Skin epidermis (tissue), 12 donors: ENCODE measurements around the gene BCL7C.
A peak's percentile ranks its signal among the peaks of the same experiment; 100 is the strongest.
"Not testable (repeated sequence)": the region's sequence is repeated elsewhere in the genome, so short reads cannot be mapped to it uniquely, and the experiment has no call there.

ENCODE experiments used
- H3K27ac ChIP-seq, 21 experiments: fragments of 200-600 bp; sonication (generic) in 11 of 21; one replicate each; pipeline ENCODE4 v1.5.0; 2020; ENCODE audit warnings: mild to moderate bottlenecking in 3 of 21, inconsistent platforms in 2 of 21, moderate library complexity in 2 of 21
- H3K4me3 ChIP-seq, 7 experiments: fragments of 200-600 bp; sonication (generic) in 2 of 7; one replicate each; pipeline ENCODE4 v1.5.0; 2020; ENCODE audit warnings: inconsistent platforms in 2 of 7, mild to moderate bottlenecking in 2 of 7, moderate library complexity in 1 of 7

BCL7C gene

DNA sequence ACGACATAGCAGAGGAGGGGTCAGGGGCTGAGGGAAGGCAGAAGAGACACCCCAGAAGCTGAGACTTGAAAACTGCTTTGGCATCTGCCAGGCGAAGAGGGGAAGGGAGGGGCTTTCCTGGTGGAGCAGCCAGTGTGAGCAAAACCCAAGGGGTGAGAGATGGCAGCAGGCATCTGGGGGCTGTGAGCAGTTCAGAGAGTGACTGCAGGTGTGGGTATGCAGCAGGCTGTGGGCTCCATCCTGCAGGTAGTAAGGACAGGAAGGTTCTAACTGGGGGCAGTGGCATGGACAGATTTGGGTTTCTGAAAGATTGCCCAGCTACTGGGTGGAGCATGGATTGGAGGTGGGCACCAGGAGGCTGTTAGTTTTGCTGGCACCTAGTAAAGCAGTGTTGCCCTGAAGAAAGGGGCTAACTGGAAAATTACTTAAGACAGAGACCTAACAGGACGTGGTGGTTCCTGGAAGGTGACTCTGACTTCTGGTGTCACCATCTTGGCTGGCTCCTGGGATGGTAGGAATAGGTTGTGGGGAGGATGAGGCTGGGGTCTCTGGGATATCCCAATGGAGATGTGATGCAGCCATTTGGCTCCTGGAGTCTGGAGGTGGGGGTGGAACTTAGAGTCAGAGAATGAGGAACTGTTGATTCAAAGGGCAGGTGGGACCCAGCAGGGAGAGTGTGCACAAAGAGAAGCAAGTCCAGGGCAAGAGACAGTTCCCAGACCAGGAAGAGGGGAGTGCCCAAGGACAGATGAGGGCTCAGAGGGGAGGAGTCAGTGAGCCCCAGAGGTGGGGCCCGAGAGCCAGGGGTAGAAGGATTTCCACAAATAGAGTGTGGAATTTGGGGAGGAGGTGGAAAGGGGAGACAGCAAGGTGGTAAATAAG lies 11.2 kb downstream of the BCL7C start:
- H3K4me3 ChIP-seq = no peak overlapping the region
- H3K27ac ChIP-seq = peak overlapping the region in 1 of 21 experiments; percentile 26

DNA sequence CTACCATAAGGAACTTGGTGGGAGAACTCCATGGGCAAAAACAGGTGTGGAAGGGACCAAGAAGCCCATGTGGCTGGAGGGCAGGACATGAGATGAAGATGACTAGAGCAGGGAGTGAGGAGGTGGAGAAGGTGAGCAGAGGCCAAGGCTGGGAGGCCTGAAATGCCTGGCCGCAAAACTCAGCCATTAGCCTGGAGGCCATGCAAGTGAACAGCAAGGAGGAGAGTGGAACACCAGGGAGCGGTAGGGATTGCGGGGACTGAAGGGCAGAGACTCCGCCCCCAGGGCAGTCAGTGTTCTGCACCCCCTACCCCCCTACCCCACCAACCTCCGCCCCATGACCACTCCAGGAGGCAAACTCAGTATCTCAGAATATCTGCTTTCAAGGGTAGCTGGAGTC lies 17.0 kb downstream of the BCL7C start:
- peak overlapping the region in 20 of 21 experiments; percentile 17 to 98 (median 92) for H3K27ac ChIP-seq
- H3K4me3 ChIP-seq = peak overlapping the region in 4 of 7 experiments; percentile 70 to 91 (median 80)

DNA sequence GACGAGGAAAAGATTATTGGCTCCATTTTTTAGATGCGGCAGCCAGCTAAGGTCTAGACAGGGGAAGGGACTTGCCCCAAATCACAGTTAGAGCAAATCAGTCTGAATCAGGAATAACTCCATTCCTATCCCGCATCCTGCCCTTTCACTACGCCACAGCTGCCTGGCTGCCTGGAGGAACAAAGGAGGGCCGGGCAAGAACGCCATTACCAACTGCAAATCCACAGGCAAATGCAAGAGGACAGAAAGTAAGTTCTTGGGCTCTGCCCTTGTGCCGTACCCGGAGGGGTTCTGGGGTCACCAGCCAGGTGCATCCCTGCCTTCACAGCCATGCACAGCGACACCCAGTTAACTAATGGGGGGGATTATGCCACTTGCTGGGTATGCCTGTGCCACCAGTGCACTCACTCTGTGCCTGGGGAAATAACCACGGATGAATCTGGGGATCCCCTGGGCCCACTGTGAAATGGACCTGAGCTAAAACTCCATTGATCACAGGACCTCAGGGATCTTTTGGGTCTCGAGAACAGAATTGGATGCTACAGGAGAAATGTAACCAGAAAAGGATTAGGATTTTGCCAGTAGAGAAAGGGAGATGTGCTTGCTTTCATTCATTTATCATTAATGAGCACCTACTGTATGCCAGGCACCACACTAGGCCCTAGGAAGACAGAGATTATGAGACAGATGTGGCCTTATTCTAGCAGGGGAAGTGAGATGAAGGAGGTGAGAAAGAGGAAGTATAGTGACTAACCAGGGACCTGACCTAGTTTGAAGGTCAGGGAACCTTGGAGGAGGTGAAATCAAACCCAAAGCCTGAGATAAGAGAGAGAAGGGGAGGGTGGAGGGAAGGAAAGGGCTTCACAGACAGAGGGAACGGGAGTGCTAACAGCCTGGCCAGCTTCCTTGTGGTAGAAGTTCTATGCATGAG lies 17.7 kb downstream of the BCL7C start:
- Histone ChIP-seq H3K4me3 (peak overlapping the region; percentile 63 to 91 (median 74)), H3K27ac (peak overlapping the region in 20 of 21 experiments; percentile 78 to 98 (median 92))

DNA sequence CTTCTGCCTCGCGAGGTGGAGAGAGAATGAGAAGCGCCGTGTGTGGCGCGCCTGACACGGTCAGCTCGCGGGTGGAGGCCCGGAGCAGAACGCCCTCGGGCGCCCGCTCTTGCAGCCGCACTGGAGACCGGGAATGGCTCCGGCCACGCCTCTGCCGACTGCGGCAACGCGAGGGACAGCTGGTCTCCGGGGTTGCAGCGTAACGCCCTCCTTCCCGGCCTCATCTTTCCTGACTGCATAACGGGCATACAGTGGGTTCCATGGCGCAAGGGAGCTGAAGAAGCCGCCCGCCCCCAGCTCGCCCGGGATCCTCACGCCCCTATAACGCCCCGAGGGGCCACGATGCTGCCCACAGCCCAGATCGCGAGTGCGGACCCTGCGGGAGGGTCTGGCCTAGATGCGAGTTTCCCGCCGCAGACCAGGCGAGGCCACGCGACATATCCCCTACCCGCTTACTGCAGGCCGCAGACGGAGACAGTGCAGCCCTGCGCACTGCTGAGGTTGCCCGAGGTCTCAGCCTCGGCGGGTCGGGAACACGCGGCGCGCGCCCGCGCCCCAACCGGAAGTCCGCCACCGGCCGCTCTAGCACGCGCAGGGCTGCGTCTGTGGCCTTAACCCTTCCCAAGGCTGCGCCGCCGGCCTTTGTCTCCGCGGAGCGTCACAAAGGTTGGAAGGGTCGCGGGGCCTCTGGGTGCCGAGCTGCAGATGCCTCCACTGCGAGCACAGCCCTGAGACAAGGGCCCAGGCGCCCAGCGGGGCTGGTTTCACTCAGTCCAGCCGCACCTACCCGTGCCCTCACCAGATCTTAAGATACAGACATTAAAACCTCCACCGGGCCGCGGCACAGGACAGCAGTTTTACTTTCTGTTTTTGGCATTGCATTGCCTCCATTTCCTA lies 18.8 kb downstream of the BCL7C start:
- Histone ChIP-seq H3K27ac (peak overlapping the region; percentile 68 to 98 (median 92)), H3K4me3 (peak overlapping the region; percentile 63 to 91 (median 74))

DNA sequence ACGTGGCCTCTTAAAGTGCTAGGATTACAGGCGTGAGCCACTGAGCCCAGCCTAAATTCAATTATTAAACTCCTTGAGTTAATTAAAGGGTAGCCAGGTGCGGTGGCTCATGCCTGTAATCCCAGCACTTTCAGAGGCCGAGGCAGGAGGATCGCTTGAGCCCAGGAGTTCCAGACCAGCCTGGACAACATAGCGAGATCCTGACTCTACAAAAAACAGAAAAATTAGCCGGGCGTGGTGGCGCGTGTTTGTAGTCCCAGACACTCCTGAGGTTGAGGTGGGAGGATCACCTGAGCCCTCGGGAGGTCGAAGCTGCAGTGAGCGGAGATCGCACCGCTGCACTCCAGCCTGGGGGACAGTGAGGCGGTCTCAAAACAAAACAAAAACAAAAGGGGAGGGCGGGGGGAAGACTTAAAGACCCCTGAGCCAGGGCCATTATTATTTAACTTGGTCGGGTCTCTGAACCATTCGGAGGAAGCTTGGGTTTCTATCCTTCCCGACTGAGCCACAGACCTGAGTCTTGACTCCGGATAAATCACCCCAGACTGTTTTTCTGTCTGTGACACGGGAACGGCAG lies 19.5 kb downstream of the BCL7C start:
- H3K27ac ChIP-seq = peak overlapping the region in 20 of 21 experiments; percentile 78 to 98 (median 92)

DNA sequence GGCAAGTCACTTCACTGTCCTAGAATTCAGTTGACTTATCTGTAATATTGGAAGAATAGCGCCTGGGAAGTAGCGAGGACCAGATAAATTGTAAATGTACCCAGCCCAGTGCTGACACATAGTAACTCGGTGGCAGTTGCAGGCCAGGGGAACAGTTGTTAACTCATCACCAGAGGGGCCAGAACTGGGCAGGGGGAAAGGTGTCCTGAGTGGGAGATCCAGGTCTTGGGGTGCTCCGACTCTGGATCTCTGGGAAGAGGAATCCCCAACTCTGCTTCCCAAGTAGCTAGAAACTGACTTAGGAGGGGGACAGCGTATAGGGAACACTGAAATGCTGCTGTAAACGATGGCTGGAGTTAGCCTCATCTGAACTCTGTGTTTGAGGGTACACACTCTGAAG lies 23.0 kb downstream of the BCL7C start:
- Histone ChIP-seq H3K4me3 (no peak overlapping the region), H3K27ac (no peak overlapping the region)

More for the DNA sequence above, 19.5 kb downstream of the BCL7C start:
- peak overlapping the region; percentile 63 to 91 (median 74) for H3K4me3 ChIP-seq

DNA sequence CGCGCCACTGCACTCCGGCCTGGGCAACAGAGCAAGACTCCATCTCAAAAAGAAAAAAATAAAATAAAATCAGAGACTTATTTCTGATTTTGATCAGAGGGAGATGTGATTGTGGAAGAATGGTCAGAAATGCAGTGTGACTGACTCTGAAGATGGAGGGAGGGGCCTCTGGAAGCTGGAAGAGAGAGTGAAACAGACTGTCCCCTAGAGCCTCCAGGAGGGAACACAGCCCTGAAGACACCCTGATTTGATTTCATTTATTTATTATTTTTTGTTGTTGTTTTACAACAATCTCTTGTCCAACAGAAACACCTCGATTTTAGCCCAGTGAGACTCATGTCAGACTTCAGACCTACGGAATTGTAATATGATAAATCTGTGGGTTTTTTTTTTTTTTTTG lies 26.1 kb downstream of the BCL7C start:
- no peak overlapping the region for H3K4me3 ChIP-seq
- H3K27ac ChIP-seq = no peak overlapping the region

DNA sequence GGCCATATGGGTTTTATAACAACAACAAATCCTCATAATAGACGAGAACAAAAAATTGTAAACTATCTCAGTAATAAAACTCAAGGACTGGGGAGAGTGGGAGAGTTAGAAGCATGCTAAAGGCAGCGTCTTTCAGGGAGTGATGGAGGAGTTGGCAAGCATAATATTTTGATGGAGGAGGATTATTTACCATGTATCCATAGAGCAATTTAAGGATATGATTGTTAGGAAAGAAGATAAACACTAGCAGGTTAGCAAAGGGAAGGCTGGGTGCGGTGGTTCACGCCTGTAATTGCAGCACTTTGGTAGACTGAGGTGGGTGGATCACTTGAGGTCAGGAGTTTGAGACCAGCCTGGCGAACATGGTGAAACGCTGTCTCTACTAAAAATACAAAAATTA lies 27.8 kb downstream of the BCL7C start:
- Histone ChIP-seq H3K4me3 (no peak overlapping the region), H3K27ac (no peak overlapping the region)

DNA sequence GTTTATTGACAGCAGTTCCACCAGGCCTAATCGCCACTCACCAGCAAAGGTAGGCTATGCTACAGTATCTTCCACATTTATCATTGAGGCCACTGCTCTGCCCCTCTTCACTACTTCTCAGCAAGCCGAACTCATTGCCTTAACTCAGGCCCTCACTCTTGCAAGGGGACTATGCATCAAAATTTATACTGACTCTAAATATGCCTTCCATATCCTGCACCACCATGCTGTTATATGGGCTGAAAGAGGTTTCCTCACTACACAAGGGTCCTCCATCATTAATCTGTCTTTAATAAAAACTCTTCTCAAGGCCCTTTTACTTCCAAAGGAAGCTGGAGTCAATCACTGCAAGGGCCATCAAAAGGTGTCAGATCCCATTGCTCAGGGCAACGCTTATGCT lies 30.7 kb downstream of the BCL7C start:
- H3K4me3 ChIP-seq, H3K27ac ChIP-seq: not testable (repeated sequence)

DNA sequence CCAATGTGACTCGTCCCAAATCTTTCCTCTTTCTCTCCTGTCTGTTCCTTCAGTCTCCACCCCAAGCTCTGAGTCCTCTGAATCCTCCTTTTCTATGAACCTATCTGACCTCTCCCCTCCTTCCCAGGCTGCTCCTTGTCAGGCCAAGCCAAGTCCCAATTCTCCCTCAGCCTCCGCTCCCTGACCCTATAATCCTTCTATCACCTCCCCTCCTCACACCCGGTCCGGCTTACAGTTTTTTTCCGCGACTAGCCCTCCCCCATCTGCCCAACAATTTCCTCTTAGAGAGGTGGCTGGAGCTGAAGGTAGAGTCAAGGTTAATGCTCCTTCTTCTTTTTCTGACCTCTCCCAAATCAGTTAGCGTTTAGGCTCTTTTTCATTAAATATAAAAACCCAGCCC lies 33.1 kb downstream of the BCL7C start:
- not testable (repeated sequence) for H3K4me3 ChIP-seq, H3K27ac ChIP-seq

DNA sequence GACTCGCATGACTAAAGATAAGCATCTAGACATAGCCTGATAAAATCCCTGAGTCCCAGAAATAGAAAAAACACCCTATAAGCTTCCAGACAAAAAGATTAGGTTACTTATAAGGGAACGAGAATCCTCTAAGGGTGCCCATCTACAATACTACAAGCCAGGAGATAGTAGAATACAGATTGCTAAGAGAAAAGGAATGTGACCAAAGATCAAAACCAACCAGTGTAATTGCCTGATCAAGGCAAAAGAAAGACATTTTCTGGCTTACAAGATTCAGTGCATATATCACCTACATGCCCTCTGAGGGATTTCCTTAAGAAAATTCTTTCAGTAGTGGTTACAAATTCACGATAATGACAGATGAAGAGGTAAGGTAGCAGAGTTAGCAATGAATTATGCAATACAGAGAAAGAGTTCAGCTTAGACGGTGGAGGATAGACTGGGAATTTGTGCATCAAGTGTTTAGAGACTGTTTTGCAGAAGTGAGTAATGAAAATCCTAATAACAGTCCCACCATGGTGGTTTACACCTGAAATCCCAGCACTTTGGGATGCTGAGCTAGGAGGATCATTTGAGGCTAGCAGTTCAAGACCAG lies 35.0 kb downstream of the BCL7C start:
- Histone ChIP-seq H3K27ac (no peak overlapping the region), H3K4me3 (no peak overlapping the region)

DNA sequence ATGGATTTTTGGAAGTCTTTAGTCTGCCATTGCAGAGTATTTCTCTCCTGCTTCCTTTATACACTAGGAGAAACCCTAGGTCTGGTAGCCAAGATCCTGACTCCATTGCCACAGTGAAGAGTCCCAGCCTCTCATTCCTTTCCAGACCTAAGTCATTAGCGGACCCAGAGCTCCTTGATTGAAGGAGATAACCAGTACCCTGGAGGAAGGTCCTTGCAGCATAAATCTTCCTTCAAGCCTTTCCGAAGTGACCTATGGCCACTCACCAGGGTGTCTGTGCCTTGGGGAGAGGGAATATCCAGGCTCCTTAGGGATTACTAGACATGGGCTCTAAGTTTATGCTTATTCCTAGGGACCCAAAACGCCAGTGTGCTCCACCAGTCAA lies 35.8 kb downstream of the BCL7C start:
- Histone ChIP-seq H3K27ac (no peak overlapping the region), H3K4me3 (no peak overlapping the region)

DNA sequence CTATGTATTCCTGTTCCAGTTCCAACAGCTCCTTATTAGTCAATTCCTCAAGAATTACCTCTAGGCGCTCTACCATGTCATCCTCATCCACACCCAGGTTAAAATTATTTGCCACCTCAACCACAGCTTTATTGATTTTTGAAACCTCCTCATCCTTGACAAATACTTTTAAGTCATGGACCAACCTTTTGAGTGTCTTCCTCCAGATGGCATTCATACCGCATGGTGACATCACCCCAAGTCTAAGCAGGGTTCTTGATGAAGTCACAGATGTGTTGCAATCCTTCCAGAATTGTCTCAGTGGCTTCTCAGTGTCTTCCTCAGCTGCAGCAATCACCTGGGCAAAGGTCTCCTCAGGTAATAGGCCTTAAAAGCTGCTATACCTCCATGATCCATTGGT lies 40.1 kb downstream of the BCL7C start:
- Histone ChIP-seq H3K4me3 (no peak overlapping the region), H3K27ac (peak overlapping the region in 1 of 21 experiments; percentile 21)

DNA sequence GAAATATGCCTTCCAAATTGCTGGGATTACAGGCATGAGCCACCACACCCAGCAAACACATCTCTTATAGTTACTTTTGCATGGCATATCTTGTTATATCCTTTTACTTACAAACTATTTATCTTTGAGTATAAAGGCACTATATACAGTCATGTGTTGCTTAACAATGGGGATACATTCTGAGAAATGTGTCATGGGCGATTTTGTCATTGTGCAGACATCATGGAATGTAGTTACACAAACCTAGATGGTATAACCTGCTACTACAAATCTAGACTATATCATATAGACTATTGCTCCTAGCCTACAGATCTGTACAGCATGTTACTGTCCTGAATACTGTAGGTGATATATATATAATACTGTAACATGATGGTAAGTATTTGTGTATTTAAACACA lies 43.6 kb downstream of the BCL7C start:
- H3K4me3 ChIP-seq = no peak overlapping the region
- H3K27ac ChIP-seq = no peak overlapping the region

DNA sequence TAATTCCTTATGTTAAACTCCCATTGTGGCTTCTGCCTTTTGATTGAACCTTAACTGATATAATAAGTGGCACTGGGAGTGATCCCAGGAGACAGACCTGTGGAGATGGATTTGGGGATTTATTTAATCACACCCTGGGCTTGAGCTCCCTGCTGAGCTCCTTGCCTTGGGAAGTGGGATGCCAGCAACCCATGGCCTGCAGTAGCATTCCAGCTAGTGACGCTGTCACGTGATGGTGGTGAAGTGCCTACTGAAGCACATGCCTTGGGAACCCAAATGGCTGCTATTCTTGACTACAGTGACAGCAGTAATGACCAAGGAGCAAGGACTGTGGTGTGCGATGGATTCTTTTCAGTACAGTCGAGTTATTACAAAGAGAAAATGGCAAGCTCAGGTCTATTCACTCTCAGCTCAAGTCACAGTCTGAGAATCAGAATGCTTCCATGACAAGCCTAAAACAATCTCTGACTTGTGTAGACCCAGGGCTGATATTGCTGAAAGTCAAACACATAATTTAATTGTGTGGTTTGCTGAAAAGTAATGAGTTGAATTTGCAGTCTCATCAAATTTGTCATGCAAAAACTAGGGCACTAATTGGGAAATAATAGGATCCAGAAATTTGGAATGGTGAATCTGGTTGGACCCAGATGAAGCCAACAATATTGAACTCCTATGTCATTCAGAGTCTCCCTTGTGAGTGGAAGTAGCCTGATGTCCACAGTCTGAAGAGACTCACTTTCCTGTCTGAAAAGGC lies 47.1 kb downstream of the BCL7C start:
- Histone ChIP-seq H3K4me3 (no peak overlapping the region), H3K27ac (peak overlapping the region in 1 of 21 experiments; percentile 21)

DNA sequence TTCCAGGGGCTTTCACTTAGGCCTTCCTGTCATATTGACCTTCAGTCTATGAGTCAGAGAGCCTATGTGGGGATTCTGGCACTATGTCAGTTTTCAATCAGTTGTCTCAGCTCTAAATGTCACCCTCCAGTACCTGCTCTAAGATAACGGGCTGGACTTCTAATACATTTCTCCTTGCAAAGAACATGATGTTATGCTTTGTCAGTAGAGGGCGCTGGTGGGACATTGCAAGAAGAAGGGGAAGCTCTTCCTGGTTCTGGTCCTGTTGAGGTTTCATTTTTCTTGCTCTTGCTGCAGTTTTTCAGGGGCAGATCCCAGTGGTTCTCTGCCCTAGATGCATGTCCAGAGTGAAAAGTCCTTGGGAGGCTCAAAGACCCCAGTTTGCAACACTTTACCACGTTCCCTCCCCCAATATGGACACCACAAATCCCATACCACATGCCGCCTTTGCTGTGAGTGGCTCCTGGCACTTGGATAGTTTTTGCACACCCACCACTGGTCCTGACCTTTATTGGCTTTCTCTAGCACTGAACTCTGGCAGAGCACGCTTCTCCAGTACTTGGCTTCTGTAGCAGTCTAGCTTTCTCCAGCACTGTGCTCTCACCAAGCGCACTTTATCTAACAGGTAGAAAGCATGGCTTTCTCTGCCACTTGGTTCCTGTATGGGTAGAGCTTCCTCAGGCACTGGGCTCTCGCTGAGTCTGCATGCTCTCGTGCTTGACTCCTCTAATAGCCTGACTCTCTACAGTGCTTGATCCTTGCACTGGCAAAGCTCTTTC lies 49.0 kb downstream of the BCL7C start:
- H3K27ac ChIP-seq = peak overlapping the region in 13 of 21 experiments; percentile 7 to 67 (median 31)
- H3K4me3 ChIP-seq = peak overlapping the region in 1 of 7 experiments; percentile 8

DNA sequence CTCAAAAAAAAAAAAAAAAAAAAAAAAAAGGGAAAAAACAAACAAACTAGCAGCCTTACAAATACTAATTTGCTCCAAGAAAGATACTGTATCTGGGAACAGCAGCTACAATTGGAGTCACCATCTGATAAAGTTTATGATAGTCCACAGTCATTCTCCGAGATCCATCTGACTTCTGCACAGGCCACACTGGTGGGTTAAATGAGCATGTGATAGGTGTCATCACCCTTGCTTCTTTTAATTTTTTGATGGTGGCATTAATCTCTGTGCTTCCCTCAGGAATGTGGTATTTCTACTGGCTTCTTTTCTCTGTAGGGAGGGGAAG lies 49.6 kb downstream of the BCL7C start:
- no peak overlapping the region for H3K27ac ChIP-seq

More for the DNA sequence above, 49.6 kb downstream of the BCL7C start:
- H3K4me3 ChIP-seq = no peak overlapping the region
